Measurements from ENCODE around the gene MOB3B. TPM values are rescaled to one million over a fixed set of nuclear protein-coding genes. Genes with fewer than 3 reads are reported as not detected.
"Not testable (repeated sequence)": the region's sequence is repeated elsewhere in the genome, so short reads cannot be mapped to it uniquely, and the experiment has no call there.

Gene MOB3B
- total RNA-seq, 1 experiment from 2014 or later: 0.15 TPM

DNA sequence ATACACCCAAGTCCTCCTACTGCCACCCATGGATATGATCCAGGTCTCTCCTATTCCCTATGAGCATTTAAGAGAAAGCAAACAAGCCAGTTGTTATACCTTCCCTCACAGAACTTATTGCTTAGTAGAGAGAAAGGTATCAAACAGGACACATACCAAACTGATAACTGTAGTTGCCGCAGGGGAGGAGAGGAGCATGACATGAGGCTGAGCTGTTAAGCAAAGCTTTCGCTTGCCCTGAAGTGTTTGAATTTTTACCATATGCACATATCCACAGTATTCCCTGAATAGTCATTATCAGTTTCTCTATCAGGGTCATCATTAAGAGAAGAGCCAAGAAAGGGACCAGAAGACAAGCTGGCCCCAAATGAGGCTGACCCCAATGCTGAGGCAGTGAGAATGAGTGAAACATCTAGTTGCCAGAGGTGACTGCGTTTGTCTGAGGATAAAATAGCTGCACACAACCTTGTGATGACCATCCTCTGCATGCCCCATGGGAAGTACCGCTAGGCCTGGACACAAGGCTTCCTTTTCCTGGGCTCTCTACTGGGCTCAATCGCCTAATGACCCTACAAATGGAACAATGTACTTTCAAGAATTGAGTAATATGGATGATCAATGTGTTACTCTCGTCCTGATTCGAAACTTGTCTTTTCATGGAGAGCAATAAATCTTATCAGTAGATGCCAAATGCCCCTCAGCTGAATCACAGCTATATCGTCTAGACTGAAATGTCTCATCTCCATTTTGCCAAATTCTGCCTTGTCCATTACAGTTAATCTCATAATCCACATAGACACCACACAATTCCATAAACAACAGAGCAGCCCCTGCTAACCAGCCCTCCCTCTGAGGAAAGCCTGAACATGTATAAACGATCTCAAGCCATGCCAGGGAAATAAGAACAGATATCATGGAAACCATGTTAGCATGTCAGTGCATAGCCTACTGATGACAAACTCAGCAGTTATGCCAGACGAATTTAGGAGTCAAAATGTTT, 9.8 kb downstream of the MOB3B start:
- no peak for DNase-seq (ENCODE audit: extremely low read depth, low read depth)

DNA sequence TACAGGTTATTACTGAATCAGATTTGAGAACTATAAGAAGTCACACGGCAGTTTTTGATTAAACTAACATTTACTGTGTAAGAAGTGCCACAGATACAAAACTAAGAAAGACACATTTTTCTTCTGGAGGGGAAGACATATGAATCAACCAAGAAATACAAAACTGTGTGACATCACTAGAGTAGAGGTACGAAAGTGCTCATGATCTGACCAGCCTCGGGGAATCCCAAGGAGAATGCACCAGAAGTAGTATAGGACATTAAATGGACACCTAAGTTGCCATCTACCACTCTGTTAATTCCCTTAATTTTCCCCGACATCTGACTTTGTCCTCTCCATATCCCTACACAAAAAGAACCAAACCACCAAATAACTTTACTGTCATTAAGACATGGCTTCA, 10.8 kb downstream of the MOB3B start:
- no peak for DNase-seq (ENCODE audit: extremely low read depth, low read depth)

DNA sequence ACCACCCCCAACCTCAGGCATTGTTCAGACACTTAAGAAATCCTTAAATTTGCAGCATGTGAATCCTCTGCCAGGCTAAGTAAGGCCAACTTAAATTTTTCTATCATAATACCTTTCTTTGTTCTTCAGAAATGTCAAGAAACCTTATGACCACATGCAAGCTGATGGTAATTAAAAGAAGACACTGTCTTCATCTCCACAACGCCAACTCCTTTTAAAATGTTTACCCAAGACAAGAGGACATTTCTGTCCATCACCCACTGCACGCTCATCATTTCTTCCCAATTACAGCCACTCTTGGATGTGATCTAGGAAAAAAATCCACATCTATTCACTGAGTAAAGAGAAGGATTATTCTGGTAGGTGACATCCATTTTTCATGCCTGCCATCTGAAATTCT, 11.6 kb downstream of the MOB3B start:
- no peak for DNase-seq (ENCODE audit: extremely low read depth, low read depth)

DNA sequence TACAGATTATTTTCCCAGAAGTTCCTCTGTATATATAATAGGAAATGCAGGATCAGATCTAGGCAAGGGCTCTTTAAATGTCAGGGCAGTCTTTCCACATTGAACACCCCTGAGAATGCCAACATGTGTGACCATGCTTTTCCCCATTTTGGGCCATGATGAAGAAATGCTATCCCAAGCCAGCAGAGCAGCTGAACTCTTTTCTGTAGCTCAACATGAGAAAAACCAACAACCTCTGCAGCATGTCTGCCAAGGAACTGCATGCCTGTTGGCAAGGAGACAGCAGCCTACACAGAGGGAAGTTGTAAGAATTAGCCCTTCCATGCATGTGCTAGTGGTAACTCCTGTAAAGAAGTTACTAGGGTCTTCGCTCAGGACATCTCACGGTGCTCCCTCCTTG, 15.1 kb downstream of the MOB3B start:
- DNase-seq (ENCODE audit: extremely low read depth, low read depth): no peak

DNA sequence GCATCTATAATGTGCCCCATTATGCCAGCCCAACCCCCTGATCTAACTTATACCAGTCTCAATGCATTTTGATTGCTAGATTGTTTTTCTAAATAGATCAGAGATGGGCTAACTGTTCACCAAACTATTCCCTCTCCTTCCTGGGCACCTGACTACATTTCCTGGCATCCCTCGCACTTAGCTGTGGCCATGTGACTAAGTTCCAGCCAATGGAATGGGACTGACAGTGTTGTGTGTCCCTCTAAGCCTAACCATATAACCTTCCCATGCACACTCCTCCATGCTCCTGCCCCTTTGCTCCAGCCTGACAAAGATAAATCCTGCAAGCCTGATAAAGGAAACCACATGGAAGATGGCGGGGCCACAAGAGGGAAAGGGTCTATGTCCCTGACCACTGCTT, 17.8 kb downstream of the MOB3B start:
- no peak for DNase-seq (ENCODE audit: extremely low read depth, low read depth)

DNA sequence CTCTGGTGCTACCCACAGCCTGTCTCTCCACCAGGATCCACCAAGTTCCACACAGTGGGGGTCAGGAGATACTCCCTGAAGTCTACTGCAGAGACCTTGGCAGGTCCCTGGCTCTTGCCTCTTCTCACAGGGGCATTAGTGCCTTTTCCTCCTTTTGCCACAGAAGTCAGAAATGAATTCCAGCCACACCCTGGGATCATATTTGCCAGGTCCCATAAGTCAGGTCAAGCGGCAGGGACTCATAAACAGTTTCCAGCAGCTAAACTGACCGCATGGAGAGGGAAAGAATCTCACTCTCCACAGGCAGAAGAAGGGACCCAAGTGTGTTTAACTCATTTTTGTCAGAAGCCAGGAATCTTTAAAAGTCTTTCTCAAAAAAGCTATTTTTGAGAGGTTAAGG, 18.8 kb downstream of the MOB3B start:
- no peak for DNase-seq (ENCODE audit: extremely low read depth, low read depth)

DNA sequence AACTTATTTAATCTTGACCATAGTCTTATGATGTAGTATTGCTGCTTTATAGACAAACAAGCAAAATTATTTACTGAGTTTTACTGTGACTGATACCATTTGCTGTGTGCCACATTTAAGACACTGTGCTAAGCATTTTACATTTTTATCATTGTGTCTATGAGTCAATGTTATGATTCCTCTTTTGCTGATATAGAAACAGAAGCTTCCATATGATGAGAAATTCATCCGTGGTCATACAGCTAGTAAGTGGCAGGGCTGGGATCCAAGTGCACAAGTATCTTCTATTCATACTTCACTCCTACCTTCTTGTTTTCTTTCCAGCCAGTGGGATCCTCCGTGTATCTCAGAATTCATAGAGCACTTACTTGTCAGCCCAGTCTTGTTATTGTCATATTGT, 22.6 kb downstream of the MOB3B start:
- no peak for DNase-seq (ENCODE audit: extremely low read depth, low read depth)

DNA sequence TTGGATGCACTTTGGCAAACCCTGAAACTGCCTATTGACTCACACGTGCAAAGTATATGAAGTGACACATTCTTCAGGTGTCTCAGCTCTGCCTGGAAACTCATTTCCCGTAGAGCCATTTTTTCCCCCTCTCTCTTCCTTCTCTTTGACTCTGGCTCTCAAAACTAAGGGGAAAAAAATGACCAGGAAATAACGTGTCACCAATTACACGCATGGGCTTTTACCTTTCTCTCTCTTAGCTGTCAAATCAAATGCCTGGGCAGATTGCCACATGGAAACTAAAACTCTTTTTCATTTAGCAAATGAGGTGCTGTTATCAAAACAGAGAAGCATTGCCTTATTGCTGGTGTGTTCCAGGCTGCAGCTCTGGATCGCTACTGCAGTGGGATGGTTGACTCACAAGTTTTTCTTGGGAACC, 23.9 kb downstream of the MOB3B start:
- no peak for DNase-seq (ENCODE audit: extremely low read depth, low read depth)

DNA sequence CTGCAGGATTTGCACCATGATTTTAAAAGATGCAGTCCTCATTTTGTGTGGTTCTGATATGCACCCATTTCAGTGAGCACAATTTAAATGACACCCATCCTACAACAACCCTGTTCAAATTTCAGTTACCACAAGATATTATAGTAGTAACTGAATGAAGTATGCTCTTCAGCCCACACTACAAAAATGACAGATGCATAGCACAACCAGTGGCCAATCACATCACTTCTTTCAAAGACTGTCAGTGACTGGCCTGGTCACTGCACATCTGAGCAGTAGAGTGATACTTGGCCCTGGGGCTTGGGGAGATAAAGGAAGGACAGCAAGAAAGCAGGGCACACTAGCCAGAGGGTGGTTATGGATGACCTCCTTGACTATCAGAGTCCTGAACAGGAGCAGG, 25.4 kb downstream of the MOB3B start:
- no peak for DNase-seq (ENCODE audit: extremely low read depth, low read depth)

DNA sequence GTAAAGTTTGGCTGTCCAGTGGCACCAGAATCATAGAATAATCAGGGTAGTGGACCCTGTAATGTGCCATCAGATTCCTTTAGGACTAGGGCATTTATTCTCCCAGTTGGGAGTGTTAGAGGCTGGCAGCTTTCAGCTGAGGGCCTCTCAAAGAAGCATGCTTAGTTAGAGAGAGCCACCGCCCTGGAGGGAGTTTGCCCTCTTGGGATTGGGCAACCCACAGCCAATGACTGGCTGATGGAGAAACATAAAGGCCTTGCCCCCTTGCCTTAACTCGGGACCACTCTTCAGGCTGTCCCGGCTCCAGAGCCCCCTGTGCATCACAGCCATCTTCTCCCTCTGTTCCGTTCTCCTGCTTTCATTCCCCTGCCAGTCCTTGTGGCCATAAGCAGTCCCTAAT, 26.0 kb downstream of the MOB3B start:
- no peak for DNase-seq (ENCODE audit: extremely low read depth, low read depth)

DNA sequence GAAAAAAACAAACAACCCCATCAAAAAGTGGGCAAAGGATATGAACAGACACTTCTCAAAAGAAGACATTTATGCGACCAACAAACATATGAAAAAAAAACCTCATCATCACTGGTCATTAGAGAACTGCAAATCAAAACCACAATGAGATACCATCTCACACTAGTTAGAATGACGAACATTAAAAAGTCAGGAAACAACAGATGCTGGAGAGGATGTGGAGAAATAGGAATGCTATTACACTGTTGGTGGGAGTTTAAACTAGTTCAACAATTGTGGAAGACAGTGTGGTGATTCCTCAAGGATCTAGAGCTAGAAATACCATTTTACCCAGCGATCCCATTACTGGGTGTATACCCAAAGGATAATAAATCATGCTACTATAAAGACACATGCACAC, 28.7 kb downstream of the MOB3B start:
- not testable (repeated sequence) for DNase-seq (ENCODE audit: extremely low read depth, low read depth)

DNA sequence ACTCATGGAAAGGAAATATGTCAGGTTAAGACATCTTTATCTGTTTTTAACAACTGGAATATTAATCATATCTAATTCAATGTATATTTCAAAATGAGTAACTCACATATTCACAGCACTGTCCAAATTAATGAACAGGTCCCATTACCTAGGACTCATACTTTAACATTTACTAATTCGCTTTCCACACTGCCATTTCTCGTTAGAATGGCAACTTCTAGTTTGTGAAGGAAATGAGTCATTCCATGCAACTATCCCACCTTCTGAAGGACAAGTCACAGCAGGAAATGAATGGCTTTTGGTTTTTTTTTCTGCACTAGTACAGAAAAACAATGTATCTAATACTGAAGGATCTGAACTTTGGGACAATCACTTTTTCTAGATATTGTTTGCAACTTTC, 30.2 kb downstream of the MOB3B start:
- DNase-seq (ENCODE audit: extremely low read depth, low read depth): no peak

DNA sequence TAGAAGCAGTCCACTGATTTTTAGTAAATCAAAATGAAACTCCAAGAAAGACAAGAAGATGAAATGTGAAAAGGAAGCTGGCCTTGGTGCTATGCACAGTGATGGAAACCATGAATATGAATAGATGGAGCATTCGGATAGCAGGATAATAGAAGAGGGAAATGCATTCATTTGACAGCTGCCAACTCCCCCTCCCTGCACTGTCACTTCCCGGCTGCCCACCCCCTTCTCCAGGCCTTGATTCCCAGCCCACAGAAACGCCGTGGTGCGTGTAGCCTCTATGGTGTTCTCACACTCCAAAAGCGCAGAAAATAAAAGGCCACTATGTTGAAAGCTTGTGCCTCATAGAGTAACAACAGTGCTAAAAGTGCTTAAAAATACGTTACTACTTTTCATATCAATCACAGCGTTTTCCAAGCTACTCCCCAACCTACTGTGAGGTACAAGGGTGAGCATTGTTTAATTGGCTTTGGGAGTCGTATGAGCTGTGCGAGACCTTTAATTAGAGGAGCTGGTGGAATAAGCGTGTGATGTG, 31.7 kb downstream of the MOB3B start:
- no peak for DNase-seq (ENCODE audit: extremely low read depth, low read depth)

DNA sequence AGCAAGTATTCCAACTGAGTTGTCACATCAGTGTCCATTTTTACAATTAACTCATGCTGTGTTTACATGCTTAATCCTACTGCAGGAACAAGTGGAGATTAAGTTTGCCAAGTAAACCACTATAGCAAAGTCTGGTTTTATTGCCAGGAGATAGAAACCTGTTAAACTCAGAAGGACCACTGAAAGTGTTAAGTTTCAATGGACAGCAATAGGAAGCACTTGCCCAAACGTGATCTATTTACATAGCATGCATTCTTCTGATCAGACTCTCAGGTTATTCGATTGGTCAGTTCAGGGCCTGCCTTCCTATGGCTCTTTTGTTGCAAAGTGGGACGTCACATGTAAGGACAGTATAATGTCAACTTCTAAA, 33.5 kb downstream of the MOB3B start:
- no peak for DNase-seq (ENCODE audit: extremely low read depth, low read depth)

DNA sequence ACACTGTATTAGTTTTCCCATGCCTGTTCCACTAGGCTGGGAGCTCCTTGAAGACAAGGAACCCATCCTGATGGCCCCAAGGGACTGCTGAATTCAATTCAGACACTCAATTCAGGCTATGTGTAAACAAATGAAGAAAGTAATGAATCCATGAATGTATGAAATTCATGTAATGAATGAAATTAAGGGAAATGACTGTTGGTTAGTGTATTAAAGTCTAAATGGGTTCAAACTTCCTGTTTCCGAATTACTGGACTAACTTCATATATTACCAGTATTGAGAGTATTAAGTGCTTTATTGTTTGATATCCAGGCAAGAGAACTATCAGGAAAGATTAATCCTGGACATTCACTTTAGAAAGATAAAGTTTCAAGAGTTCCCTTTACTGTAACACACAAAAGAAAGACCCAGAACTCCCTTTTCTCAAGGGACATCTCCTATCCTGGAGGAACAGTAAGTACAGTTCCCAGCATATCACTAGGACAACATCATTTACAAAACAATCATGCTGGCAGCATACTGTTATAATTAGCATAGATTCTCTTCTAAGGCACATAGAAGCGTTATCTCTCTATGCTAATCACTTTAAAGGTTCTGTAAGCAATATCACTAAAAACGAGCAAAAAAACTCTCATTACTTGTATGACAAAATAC, 34.0 kb downstream of the MOB3B start:
- DNase-seq (ENCODE audit: extremely low read depth, low read depth): no peak

DNA sequence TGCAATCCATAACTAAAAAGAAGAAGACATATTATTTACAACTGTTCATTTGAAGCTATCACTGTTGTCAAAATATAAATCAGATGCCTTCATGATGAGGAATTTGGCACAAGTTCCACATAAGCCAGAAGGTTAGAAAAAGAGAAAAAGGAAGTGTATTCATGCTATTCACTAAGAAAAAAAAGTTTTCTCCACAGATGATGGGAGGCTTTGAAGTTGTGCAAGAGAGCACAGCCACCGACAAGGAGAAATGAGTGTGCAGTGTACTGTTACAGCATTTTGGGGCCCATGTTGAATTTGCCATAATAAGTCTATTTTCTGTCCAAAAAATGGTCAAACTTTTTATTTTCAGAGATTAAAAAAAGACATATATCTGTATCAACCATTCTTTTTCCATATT, 38.5 kb downstream of the MOB3B start:
- no peak for DNase-seq (ENCODE audit: extremely low read depth, low read depth)

DNA sequence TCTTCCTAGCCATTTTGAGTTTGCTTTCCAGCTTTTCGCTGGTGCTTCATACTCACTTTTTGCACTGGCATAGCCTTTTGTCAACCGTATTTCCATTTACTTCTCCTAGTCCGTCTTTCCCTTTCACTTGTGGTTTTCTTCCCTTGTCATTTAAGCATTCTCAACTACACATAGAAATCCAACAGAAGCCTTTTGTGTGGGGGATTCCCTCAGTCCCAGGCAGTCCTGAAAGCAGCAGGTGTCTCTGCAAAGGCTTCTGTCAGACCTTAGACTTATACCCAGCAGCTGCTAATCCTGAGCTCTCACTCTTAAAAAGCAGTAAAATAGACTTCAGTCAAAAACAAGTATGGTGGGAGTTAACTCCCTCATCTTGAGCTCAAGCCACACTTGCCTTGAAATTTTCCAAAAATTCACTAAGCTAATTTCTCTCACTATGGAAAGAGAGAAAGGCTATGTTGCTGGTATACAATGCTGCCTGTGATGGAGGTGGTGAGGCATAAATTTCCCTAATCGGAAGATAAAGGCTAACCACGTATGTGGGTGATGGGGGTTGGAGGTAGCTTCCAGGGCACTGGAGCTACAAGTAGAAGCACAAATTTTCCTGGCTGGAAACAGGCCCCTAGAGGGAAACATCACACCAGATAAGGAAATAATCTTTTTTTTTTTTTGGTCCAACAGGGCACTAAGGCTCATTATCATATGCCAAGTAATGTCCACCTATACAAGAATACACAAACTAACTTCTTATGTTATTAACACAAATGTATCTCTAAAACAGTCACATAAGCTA, 40.3 kb downstream of the MOB3B start:
- DNase-seq (ENCODE audit: extremely low read depth, low read depth): no peak

DNA sequence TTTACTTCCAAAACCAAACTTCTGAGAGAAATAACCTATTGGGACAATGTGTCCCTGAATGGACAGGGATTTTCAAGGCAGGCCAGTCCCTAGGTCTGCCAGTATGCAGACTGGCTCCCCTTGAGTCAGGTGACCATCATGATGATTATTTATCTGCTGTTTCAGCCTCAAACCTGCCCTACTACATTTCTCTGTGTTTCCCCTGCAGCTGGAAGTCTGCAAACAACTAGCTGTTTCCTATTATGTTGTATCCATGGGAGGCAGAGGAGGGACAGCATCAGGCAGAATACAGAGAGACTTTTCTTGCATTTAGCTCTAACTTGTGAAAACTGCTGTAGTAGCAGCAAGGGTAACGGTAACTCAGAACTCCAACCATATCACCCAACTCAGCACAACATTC, 41.7 kb downstream of the MOB3B start:
- no peak for DNase-seq (ENCODE audit: extremely low read depth, low read depth)

DNA sequence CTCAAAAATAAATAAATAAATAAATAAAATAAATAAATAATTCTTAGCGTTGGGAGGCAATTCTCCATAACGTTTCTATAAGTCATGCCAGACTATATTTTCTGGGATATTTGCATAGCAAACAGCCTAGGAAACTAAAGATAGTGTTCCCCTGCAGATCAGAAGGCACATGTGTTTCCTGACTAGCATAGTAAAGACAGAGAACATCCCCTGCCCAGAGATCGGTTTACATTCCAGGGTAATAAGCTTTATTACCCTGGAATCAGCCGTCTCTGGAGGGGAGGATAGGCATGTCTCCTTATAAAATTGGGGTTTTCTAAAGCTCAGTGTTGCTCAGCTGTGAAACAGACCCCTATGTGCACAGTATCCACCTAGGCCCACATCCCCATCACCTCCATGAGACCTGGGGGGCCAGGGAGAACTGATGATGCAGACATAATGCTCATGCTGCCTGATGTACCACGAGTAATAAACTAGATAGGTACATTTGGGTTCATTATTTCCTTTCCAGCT, 42.4 kb downstream of the MOB3B start:
- DNase-seq (ENCODE audit: extremely low read depth, low read depth): no peak

DNA sequence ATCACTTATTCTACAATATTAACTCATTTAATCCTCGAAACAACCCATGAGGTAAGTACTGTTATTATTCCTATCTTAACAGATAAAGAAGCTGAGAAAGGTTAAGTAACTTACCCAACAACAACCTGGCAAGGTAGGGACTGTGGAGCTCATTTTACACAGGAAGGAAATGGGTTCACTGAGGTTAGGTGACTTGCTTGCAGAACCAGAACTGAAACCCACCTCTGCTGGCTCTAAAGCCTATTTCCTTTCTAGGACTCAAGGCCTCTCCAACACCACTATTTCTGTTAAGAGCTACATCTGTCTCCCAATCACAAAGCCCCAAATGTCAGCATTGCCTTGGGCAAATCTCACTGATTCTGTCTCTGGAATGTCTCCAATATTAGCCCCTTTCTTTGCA, 44.5 kb downstream of the MOB3B start:
- DNase-seq (ENCODE audit: extremely low read depth, low read depth): no peak

DNA sequence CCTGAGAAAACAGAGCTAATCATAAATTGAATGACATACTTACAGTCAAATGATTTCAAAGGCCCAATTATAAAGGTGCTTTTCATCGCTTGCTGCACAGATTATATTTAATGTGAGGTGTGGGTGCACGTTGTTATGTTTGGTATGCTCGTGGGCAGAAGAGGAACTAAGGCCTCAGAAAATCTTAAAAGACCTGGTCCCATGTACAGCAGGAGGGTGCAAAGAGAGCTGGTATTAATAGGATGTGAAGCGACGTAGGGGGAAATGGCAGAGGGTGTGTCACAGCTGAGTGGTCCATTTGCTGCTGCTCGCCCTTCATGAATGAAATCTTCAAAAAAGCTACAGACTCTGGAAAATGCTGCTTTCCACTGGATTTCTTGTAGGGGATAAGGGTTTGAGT, 46.0 kb downstream of the MOB3B start:
- DNase-seq (ENCODE audit: extremely low read depth, low read depth): no peak
